ENCODE measurements around the gene KLHL13.

The KLHL13 gene

DNA sequence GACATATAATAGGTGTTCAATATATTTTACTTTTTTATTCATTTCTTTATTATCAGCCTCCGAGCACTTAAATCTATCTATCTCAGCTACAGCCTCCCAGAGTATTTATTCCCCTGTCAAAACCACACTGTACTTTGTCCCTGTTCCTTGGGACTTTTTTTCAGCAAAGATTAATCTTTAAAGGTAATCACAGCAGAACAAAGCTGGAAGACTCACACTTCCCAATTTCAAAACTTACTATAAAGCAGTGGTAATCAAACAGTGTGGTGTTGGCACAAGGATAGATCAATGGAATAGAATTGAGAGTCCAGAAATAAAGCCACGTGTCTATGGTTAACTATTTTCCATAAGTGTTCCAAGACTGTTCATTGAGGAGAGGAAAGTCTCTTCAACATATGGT, 59.7 kb downstream of the KLHL13 start:
- no peak for DNase-seq (ENCODE audit: low read depth)
- TF ChIP-seq, protein P1, sequence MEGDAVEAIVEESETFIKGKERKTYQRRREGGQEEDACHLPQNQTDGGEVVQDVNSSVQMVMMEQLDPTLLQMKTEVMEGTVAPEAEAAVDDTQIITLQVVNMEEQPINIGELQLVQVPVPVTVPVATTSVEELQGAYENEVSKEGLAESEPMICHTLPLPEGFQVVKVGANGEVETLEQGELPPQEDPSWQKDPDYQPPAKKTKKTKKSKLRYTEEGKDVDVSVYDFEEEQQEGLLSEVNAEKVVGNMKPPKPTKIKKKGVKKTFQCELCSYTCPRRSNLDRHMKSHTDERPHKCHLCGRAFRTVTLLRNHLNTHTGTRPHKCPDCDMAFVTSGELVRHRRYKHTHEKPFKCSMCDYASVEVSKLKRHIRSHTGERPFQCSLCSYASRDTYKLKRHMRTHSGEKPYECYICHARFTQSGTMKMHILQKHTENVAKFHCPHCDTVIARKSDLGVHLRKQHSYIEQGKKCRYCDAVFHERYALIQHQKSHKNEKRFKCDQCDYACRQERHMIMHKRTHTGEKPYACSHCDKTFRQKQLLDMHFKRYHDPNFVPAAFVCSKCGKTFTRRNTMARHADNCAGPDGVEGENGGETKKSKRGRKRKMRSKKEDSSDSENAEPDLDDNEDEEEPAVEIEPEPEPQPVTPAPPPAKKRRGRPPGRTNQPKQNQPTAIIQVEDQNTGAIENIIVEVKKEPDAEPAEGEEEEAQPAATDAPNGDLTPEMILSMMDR (conservative IDR thresholded peaks at IDR 0.05; ENCODE audit: control insufficient read depth, insufficient read depth, low read depth, low read length), result no peak

DNA sequence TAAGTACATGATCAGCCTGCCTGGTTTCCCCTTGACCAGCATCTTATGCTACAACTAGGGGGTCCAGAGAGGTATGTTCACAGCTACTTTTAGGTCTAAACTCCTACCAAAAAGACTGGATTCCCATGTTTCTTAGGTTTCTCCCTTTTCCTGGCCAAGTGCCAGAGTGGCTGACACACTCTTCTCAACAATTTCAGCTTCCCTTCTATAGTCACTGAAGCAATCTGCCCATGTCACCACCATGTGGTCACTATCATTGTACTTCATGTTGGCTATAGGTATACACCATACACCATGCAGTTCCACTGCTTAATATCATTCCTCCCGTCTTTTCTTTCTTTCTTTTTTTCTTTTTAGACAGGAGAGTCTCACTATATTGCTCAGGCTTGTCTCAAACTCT, 66.9 kb downstream of the KLHL13 start:
- TF ChIP-seq, protein P1 (conservative IDR thresholded peaks at IDR 0.05; ENCODE audit: control insufficient read depth, insufficient read depth, low read depth, low read length), result no peak
- H3K4me3 ChIP-seq (ENCODE audit: control insufficient read depth, low read depth, low read length), result no peak overlapping the region
- peak; percentile 7 for DNase-seq (ENCODE audit: low read depth)

More for the DNA sequence above, 59.7 kb downstream of the KLHL13 start:
- H3K4me3 ChIP-seq (ENCODE audit: control insufficient read depth, low read depth, low read length), result no peak overlapping the region

DNA sequence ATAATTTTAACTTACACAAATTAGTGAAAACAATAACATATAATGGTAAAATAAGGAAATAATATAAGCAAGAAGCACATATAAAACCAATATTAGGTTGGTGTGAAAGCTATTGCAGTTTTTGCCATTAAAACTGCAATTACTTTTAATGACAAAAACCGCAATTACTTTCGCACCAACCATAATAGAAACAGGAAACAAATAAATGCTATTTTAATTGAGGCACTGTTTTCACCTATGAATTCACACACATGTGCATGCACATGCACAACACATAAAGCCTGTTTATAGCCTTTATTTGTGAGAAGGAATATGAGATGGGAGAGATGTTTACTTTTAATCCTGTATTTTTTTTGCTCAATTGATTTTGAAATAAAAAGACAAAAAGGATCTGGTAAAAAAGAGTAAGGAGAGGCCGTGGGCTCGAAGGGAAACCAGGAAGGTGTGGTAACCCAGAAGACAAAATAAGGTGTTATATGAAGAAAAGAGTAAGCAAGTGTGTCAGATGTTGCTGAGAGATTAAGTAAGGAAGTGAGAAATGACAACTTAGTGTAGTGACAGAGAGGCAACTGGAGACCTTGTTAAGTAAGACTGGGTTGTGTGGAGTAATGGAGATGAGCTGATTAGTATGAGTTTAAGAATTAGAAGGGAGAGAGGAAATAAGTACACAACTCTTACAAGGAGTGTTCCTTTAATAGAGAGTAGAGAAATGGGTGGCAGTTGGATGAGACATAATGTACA, 69.0 kb downstream of the KLHL13 start:
- no peak for DNase-seq (ENCODE audit: low read depth)
- no peak overlapping the region for H3K4me3 ChIP-seq (ENCODE audit: control insufficient read depth, low read depth, low read length)
- TF ChIP-seq, protein P1 (conservative IDR thresholded peaks at IDR 0.05; ENCODE audit: control insufficient read depth, insufficient read depth, low read depth, low read length), result no peak

DNA sequence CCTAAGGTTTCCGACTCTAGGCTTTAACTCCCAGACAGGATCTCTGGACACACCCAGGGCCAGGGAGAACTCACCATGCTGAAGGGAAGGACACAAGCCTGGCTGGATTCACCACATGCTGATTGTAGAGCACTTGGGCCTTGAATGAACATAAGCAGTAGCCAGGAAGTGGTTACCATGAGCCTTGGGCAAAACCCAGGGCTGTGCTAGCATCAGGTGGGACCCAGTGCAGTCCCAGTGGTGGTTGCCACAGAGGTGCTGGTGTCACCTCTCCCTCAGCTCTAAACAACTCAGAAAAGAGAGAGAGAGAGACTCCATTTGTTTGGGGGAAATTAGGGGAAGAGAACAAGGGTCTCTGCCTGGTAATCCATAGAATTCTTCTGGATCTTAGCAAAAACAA, 77.0 kb downstream of the KLHL13 start:
- no peak overlapping the region for H3K4me3 ChIP-seq (ENCODE audit: control insufficient read depth, low read depth, low read length)
- TF ChIP-seq, protein P1 (conservative IDR thresholded peaks at IDR 0.05; ENCODE audit: control insufficient read depth, insufficient read depth, low read depth, low read length), result no peak
- no peak for DNase-seq (ENCODE audit: low read depth)

DNA sequence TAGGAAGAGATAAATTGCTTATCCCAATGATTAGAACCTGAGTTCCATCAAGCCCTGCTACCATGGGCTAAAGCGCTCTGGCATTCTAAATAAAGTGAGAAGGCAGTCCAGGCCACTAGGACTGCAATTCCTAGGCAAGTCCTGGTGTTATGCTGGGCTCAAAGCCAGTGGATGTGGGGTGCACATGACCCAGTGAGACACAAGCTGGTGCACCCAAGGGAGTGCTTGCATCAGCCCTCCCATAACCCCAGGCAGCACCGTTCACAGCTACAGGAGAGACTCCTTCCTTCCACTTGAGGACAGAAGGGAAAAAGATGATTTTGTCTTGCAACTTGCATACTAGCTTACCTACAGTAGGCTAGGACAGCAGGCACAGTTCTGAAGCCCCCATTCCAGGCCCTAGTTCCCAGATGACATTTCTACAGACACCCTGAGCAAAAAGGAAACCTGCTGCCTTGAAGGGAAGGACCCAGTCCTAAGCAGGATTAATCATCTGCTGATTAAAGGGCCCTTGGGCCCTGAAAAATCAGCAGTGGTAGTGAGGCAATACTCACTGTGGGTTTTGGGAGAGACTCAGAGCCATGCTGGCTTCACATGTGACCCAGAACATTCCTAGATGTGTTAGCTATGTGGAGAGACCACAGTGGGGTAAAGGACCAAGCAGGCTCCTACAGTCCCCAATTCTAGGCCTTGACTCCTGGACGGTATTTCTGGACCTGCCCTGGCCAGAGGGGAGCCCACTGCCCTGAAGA, 77.8 kb downstream of the KLHL13 start:
- DNase-seq (ENCODE audit: low read depth), result peak; percentile 31
- TF ChIP-seq, protein P1 (conservative IDR thresholded peaks at IDR 0.05; ENCODE audit: control insufficient read depth, insufficient read depth, low read depth, low read length), result no peak
- H3K4me3 ChIP-seq (ENCODE audit: control insufficient read depth, low read depth, low read length), result no peak overlapping the region

DNA sequence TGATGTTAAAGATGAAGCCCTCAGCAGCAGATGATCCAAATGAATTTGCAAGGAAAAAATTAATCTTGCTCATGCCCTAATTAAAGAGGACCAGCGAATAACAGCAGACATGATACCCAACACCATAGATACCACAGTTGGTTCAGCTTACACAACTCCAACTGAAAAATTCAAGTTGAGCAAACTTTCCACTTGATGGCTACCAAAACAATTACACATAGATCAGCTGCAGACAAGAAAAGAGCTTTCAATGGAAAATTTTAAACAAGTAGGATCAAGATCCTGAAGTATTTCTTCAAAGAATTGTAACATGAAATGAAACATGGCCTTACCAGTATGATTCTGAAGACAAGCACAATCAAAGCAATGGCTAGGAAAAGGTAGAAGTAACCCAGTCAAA, 90.0 kb downstream of the KLHL13 start:
- H3K4me3 ChIP-seq (ENCODE audit: control insufficient read depth, low read depth, low read length), result no peak overlapping the region
- TF ChIP-seq, protein P1 (conservative IDR thresholded peaks at IDR 0.05; ENCODE audit: control insufficient read depth, insufficient read depth, low read depth, low read length), result no peak
- DNase-seq (ENCODE audit: low read depth), result no peak
